Upper lobe of left lung (tissue), 6 donors: ENCODE data around the gene CDKL1. TPM values are rescaled to one million over a fixed set of nuclear protein-coding genes. Genes with fewer than 3 reads are reported as not detected.

Source experiments
- ATAC-seq, 2 donors: fragments of 200-7000 bp; cut with Tn5 transposase; one replicate each; pipeline ENCODE4 v1.9.1; 2022; ENCODE audit warnings: mild to moderate bottlenecking in 2 of 2, moderate library complexity in 2 of 2; ENCODE audit not compliant: low FRiP score in 2 of 2
- DNase-seq, 2 donors: peaks; one replicate each; pipeline ENCODE4 v3.0.0-alpha.2; 2019 to 2020
- H3K27ac ChIP-seq, 4 donors: fragments of 200-600 bp; sonication (generic); one replicate each; pipeline ENCODE4 v1.5.1; 2016 to 2019
- H3K27me3 ChIP-seq, 4 donors: fragments of 200-600 bp; sonication (generic); one replicate each; pipeline ENCODE4 v1.5.1; 2017 to 2019
- H3K36me3 ChIP-seq, 4 donors: fragments of 200-600 bp; sonication (generic); one replicate each; pipeline ENCODE4 v1.5.1; 2016 to 2019
- H3K4me1 ChIP-seq, 4 donors: fragments of 200-600 bp; sonication (generic); one replicate each; pipeline ENCODE4 v1.5.1; 2018 to 2019
- H3K4me3 ChIP-seq, 4 donors: fragments of 200-600 bp; sonication (generic); one replicate each; pipeline ENCODE4 v1.5.1; 2017 to 2019; ENCODE audit warnings: mild to moderate bottlenecking in 2 of 4, moderate library complexity in 1 of 4
- H3K9me3 ChIP-seq, 4 donors: fragments of 200-600 bp; sonication (generic); one replicate each; pipeline ENCODE4 v1.5.1; 2018 to 2019
- EP300 ChIP-seq, 4 donors: sonication (generic); formaldehyde crosslinking; IDR thresholded peaks; one replicate each; pipeline ENCODE4 v1.5.1; 2017; ENCODE audit warnings: antibody characterized with exemption in 4 of 4, control low read depth in 2 of 4
- POLR2A ChIP-seq, 4 donors: fragments of 450-650 bp; IDR thresholded peaks; one replicate each; pipeline ENCODE4 v1.5.1; 2016 to 2017; ENCODE audit warnings: antibody characterized with exemption in 4 of 4, mild to moderate bottlenecking in 2 of 4
- POLR2AphosphoS5 ChIP-seq, 2 donors: sonication (generic); formaldehyde crosslinking; IDR thresholded peaks; one replicate each; pipeline ENCODE4 v1.5.1; 2017; ENCODE audit warnings: antibody characterized with exemption in 2 of 2
- WGBS, 2 donors: methylation state at CpG; one replicate each; pipeline ENCODE4 v1.1.5; 2017 to 2018; 5-methylcytosine and 5-hydroxymethylcytosine counted together
- total RNA-seq, 6 donors: library from RNA; depleted of rRNA in 4 of 6; stranded (reverse); fragments of >200 nt in 4 of 6; gene quantifications; one replicate each; pipeline versions ENCODE4 v1.1.0 to v1.2.1, GENCODE V29; 2016 to 2021
- TF ChIP-seq, protein P1 (sequence below), 6 experiments: fragments of 450-650 bp in 4 of 6; fragments of 200-600 bp in 2 of 6; sonication (generic) in 2 of 6; IDR thresholded peaks; one replicate each; pipeline ENCODE4 v1.5.1; 2016 to 2019; ENCODE audit warnings: antibody characterized with exemption in 6 of 6
- donor health status: DM: no; HTN: no; CAD: no; lungs with moderate emphysema.
- donor health status: DM: no; HTN: yes; CAD: no; lungs with severe emphysema.

CDKL1 gene
- total RNA-seq, 6 donors from 2014 or later: 24.6 to 44.7 (median 30.1) TPM

DNA sequence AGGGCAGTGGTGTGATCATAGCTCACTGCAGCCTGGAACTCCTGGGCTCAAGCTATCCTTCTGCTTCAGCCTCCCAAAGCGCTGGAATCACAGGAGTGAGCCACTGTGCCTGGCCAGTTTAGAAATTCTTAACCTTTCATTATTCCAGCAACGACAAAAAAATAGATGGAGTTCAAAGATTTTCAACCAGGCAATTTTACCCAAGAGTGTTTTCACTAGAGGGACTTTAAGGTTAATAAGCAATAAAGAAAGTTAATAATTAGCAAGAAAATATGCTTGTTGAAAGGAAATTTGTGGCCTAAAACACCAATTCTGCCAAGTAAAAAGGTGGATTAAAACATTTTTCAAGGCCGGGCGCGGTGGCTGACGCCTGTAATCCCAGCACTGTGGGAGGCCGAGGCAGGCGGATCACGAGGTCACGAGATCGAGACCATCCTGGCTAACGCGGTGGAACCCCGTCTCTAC, 14.8 kb downstream of the CDKL1 start:
- WGBS, 2 donors: 83% methylated on average over 14 of the region's 14 CpGs
- no peaks in the 10 kb centered on the region for H3K27me3 ChIP-seq
- H3K4me1 ChIP-seq: no peaks in the 10 kb centered on the region
- peaks cover 0 to 4% (median 0%) of the 10 kb centered on the region in 4 donors for H3K36me3 ChIP-seq
- H3K9me3 ChIP-seq: no peaks in the 10 kb centered on the region
- ATAC-seq (no peak), DNase-seq (peak in 1 of 2 donors; percentile 38)
- no peak overlapping the region for H3K4me3 ChIP-seq
- TF ChIP-seq EP300 (IDR thresholded peaks at IDR 0.05) (no peak), POLR2A (IDR thresholded peaks at IDR 0.05) (no peak), POLR2AphosphoS5 (IDR thresholded peaks at IDR 0.05) (no peak)
- TF ChIP-seq, protein P1, sequence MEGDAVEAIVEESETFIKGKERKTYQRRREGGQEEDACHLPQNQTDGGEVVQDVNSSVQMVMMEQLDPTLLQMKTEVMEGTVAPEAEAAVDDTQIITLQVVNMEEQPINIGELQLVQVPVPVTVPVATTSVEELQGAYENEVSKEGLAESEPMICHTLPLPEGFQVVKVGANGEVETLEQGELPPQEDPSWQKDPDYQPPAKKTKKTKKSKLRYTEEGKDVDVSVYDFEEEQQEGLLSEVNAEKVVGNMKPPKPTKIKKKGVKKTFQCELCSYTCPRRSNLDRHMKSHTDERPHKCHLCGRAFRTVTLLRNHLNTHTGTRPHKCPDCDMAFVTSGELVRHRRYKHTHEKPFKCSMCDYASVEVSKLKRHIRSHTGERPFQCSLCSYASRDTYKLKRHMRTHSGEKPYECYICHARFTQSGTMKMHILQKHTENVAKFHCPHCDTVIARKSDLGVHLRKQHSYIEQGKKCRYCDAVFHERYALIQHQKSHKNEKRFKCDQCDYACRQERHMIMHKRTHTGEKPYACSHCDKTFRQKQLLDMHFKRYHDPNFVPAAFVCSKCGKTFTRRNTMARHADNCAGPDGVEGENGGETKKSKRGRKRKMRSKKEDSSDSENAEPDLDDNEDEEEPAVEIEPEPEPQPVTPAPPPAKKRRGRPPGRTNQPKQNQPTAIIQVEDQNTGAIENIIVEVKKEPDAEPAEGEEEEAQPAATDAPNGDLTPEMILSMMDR (IDR thresholded peaks at IDR 0.05): no peak
- no peak overlapping the region for H3K27ac ChIP-seq

DNA sequence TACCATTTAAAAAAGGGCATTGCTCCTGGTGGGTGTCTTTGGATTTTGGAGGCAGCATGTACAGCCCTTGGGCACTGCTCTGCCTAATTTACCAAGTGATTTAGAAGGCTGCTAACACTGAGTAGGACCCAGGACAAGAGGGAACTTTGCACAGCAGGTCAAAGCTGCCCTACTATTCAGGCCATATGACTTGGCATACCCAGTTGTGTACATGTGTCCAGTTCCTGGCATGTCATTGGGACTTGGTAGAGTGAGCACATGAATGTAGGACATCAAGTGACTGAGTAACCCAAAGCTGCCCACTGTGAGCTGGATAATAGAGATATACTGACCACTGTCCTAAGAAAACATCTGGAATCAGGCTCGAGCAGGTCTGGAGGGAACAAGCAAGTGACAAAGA, 15.7 kb downstream of the CDKL1 start:
- H3K36me3 ChIP-seq: peaks cover 0 to 4% (median 0%) of the 10 kb centered on the region in 4 donors
- H3K4me1 ChIP-seq: no peaks in the 10 kb centered on the region
- TF ChIP-seq, protein P1 (IDR thresholded peaks at IDR 0.05): no peak
- TF ChIP-seq POLR2AphosphoS5 (IDR thresholded peaks at IDR 0.05) (no peak), POLR2A (IDR thresholded peaks at IDR 0.05) (no peak), EP300 (IDR thresholded peaks at IDR 0.05) (no peak)
- H3K9me3 ChIP-seq: no peaks in the 10 kb centered on the region
- H3K27me3 ChIP-seq: no peaks in the 10 kb centered on the region
- H3K27ac ChIP-seq: no peak overlapping the region
- ATAC-seq (peak in 1 of 2 donors; percentile 5), DNase-seq (no peak)
- no peak overlapping the region for H3K4me3 ChIP-seq
- WGBS, 2 donors: 100% methylated on average over 1 of the region's 1 CpG

DNA sequence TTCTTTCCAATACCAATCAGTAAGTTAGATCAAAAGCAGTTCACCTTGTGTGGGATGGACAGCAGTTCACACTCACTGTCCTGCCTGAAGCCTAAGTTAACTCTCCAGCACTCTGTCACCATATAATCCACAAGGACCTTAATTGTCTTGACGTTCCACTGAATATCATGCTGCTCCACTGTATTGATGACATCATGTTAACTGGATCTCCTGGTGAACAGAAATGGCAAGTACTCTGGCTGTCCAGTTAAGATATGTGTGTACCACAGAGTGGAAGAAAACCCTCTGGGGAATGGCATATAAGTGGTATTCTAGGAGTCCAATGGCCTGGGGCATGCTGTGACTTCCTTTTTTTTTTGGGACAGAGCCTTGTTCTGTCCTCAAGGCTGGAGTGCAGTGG, 16.2 kb downstream of the CDKL1 start:
- no peak overlapping the region for H3K27ac ChIP-seq
- DNase-seq: no peak
- no peak for TF ChIP-seq POLR2AphosphoS5 (IDR thresholded peaks at IDR 0.05)
- TF ChIP-seq POLR2A (IDR thresholded peaks at IDR 0.05): no peak
- TF ChIP-seq, protein P1 (IDR thresholded peaks at IDR 0.05): no peak
- no peak for TF ChIP-seq EP300 (IDR thresholded peaks at IDR 0.05)
- H3K36me3 ChIP-seq: peaks cover 0 to 4% (median 0%) of the 10 kb centered on the region in 4 donors
- no peak for ATAC-seq
- H3K4me3 ChIP-seq: no peak overlapping the region
- 86 to 93% methylated on average over 1 of the region's 1 CpG for WGBS, 2 donors
- H3K27me3 ChIP-seq: no peaks in the 10 kb centered on the region
- no peaks in the 10 kb centered on the region for H3K4me1 ChIP-seq
- no peaks in the 10 kb centered on the region for H3K9me3 ChIP-seq

DNA sequence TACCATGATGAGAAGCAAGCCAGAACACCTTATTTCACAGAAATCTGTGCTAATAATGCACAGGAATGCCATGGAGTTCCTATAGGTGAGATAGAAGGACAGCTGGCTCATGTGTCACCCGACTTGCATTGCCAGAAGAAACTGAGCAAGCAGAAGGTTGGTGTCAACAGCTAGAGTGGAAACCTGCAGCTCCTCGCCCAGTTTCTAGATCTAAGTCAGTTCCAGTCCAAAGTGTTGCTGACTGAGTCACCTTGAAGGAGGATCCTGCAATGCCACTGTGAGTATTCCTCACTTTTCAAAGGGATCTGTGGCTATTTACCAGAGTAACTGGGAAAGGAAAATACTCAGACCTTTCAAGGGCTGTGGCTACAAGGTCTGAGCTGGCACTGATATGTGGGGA, 17.1 kb downstream of the CDKL1 start:
- no peaks in the 10 kb centered on the region for H3K4me1 ChIP-seq
- peaks cover 0 to 4% (median 0%) of the 10 kb centered on the region in 4 donors for H3K36me3 ChIP-seq
- WGBS, 2 donors: 91 to 92% methylated on average over 2 of the region's 2 CpGs
- H3K27ac ChIP-seq: no peak overlapping the region
- H3K4me3 ChIP-seq: no peak overlapping the region
- H3K27me3 ChIP-seq: no peaks in the 10 kb centered on the region
- no peak for DNase-seq
- no peaks in the 10 kb centered on the region for H3K9me3 ChIP-seq
- no peak for TF ChIP-seq POLR2A (IDR thresholded peaks at IDR 0.05)
- TF ChIP-seq, protein P1 (IDR thresholded peaks at IDR 0.05): no peak
- TF ChIP-seq POLR2AphosphoS5 (IDR thresholded peaks at IDR 0.05): no peak
- TF ChIP-seq EP300 (IDR thresholded peaks at IDR 0.05): no peak
- ATAC-seq: no peak

DNA sequence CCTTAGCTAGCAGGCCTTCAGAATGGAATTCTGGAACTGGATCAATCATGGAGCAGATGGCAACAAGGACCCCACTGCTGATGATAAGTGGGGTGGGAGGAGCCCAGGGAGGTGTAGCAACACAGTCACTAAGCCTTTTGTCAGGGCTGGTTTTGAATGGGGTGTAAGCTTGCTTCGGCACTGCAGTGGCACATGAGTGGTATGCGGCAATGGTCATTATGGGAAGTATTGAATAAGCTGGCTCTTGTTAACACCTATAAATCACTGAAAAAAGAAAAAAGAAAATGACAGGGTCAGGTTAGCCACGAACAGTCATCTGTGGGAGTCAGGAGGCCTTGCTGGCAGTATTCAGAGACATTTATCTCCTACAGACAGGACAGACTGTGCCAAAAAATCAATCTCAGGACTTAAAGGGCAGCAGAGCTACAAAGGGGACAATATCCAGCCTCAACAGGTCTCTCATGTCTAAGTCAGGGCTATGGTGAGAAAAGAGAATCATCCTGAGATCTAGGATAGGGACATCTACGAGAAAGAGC, 19.1 kb downstream of the CDKL1 start:
- no peaks in the 10 kb centered on the region for H3K27me3 ChIP-seq
- 81 to 86% methylated on average over 4 of the region's 4 CpGs for WGBS, 2 donors
- H3K9me3 ChIP-seq: no peaks in the 10 kb centered on the region

More for the DNA sequence above, 19.1 kb downstream of the CDKL1 start:
- Histone ChIP-seq H3K4me3 (no peak overlapping the region), H3K4me1 (no peaks in the 10 kb centered on the region), H3K36me3 (peaks cover 0 to 4% (median 0%) of the 10 kb centered on the region in 4 donors), H3K27ac (no peak overlapping the region)
- ATAC-seq (peak; percentile 29 to 31), DNase-seq (no peak)
- TF ChIP-seq EP300 (IDR thresholded peaks at IDR 0.05) (no peak), POLR2A (IDR thresholded peaks at IDR 0.05) (no peak), POLR2AphosphoS5 (IDR thresholded peaks at IDR 0.05) (no peak)
- TF ChIP-seq, protein P1 (IDR thresholded peaks at IDR 0.05): no peak
